ENCODE results near the gene AP2A2.

Gene AP2A2

GRCh38 chr11:1030086-1030485 is 104.4 kb downstream of the AP2A2 start:
- DNase-seq (ENCODE audit: low spot score): no peak

DNA sequence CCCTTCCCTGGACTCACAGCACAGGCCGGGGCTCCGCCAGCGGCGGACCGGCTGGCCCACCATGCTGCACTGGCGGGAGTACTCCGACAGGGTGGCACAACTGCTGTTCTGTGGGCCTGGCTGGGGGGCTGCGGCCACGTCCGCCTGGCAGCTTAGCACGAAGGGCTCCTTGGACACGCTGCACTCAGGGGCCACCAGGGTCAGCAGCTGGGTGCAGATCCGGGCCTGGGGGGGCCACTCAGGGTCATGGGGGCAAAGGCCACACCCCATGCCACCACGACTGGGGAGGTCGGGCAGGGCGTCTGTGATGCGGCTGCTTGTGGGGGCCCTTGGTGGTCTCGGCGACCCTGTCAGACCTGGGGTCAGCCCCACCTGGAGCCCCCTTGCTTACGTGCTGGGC is 104.9 kb downstream of the AP2A2 start:
- DNase-seq (ENCODE audit: low spot score): no peak

DNA sequence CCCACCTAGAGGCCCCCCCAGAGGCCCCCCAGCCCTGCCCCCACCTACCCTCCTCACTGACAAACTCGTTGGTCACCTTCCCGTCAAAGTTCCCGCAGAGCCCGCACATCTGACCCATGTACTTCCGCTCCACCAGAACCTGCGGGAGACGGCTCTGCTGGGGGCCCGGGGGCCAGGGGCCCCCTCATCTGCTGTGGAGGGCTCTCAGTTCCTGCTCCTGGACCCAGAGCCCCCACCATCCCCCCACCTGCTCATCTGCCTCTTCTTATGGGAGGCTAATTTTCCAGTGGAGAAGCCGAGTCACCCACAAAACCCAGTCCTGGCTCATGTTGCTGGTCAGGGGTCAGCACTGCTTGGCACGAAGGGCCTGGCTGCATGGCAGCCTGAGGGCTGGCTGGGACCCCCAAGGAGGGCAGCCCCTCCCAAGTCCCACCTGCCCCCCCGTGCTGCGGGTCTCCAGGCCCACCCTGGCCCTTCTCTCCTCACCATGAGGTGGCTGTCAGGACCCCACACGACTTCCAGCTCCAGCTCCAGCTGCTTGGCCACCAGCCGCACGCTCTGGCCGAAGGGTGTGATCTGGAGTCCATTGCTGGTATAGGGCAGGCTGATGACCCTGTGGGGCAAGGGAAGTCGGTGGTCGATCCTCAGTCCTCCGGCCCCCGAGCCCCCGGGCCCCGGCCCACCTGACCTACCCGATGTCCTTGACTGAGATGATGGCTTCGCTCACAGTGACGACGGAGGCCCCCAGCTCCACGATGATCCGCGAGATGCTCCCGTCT is 105.6 kb downstream of the AP2A2 start:
- DNase-seq (ENCODE audit: low spot score): no peak

DNA sequence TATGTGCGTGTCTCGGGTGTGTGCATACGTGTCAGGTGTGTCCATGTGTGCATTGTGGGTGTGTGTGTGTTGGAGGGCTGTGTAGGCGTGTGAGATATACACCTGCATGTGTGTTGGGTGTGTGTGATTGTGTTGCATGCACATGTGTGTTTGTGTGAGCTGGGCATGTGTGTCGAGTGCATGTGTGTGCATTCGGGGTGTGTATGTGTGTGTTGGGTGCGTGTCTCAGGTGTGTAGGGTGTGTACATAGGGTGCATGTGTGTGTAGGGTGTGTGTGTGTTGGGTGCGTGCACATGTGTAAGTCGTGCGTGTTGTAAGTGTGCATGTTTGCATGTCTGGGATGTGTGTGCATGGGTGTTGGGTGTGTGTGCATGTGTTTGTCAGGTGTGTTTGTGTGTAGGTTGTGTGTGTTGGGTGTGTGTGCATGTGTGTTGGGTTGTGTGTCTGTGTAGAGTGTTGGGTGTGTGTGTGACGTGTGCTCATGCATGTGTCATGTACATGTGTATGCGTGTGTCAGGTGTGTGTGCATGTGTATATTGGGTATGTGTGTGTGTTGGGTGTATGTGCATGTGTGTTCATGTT is 106.7 kb downstream of the AP2A2 start:
- DNase-seq (ENCODE audit: low spot score): no peak

GRCh38 chr11:1033016-1033798 is 107.5 kb downstream of the AP2A2 start:
- DNase-seq (ENCODE audit: low spot score): no peak

DNA sequence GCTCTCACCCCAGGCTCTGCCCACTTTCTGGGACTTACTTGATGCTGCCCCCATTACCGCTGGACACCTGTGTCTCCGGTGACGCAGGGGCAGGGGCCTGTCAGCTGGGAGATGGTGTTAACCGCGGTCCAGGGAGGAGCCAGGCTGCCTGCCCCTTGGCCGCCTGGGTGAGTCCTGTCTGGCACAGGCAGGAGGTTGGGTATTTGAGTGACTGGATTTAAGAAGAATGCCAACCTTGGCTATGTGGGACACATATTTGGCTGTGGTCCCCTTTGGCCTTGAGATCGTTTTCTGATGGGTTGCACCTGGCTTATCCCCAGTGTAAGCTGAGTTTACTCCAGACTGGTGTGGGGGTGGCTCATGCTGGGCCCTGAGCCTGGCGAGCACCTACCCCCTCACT is 108.3 kb downstream of the AP2A2 start:
- DNase-seq (ENCODE audit: low spot score): no peak

DNA sequence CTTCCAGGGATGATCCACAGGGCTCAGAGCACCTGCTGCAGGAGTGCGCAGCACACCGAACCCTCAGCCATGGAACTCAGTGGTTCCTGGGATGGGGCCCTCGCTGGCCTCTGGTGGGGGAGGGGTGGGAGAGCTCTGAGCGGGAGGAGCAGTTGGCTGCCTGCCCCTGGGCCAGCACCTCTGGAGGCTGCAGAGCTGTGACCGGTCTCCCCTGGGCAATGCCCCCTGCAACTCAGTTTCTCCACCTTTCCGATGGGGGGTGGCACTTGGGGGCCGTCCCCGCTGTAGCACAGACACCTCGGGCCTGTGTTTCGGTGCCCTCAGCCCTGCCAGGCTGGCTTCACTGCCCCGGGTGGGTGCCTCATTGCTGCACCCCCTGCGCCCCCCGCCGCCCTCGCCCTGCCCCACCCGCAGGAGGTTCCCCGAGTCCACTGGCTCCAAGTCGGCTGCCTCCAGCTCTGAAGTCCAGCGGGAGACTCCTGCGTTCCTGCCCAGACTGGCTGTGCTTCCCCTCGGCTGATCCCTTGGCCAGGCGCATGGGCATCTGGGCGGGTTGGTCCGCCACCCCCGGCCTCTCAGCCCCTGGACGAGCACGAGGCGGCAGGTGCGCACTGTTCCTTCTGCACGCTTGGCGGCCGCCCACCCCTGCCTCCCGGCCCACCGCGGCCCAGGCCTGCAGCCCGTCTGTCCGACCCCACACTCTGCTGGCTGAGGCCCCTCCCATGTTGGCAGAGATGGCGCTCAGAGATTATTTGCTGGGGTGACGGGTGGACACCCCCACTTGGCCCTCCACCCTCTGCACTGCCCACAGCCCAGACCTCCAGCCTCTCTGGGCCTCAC is 109.0 kb downstream of the AP2A2 start:
- no peak for DNase-seq (ENCODE audit: low spot score)

DNA sequence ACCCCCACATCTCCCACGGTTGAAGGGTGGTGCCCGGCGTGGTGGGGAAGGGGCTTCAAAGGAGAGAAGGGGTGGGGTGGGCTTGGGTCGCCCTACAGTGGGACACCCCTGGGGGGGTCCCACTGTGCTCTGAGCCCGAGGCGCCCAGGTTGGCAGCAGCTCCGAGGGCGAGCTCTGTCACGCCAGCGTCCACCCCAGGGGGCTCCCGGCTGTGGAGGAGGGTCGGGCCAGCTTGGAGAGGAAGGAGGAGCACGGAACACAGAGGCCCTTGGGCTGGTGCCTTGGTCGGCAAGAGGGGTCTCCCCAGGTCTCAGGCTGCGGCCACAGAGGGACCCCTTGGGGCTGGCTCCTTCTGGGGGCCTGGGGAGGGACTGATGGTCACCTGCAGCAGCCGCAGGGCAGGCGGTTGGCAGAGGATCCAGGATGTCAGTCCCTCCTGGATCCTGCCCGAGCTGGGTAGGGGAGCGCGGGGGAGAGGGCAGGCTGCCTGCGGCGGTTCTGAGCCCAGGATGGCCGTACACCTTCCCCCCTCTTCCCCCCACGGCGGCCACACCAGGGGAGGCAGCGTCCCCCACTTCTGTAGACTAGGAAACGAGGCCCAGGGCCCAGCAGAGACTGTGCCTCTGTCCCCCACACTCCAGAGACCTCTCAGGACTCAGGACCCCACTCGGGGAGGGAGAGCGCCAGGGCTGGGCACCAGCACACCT is 110.1 kb downstream of the AP2A2 start:
- DNase-seq (ENCODE audit: low spot score): no peak

GRCh38 chr11:1036303-1036923 is 110.7 kb downstream of the AP2A2 start, which contains the start of gene MUC6:
MUC6 (minus strand) TSS chr11:1036718; CDS start chr11:1036655, 63 bp downstream.
- DNase-seq (ENCODE audit: low spot score): no peak

- no peak for DNase-seq (ENCODE audit: low spot score)
Observed at GRCh38 chr11:1036931-1037330, 111.3 kb downstream of the AP2A2 start.

DNA sequence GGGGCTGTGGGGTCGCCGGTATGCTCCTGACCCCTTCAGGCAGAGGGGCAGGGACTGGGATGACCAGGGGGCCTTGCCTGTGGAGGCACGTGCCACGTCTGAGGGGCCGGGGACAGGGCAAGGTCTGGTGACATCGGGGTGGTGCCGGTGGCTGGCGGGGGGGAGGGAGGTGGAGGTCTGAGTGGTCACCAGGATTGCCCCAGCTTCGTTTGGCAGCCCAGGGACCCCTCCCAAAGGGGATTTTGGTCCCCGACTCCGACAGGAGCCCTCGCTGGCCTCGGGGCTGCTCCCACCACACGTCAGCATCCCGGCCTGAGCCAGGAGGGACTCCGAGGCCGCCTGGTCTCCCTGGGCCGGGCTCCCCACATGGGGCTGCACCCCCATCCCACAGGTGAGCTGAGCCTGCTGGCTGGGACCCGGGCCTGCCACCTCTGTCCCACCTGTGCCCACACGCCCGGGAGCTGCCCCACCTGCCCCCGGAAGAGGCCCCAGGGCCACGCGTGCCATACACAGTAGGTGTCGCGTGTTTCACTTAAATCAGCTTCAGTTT is 111.9 kb downstream of the AP2A2 start:
- no peak for DNase-seq (ENCODE audit: low spot score)

GRCh38 chr11:1038361-1038760 is 112.7 kb downstream of the AP2A2 start:
- no peak for DNase-seq (ENCODE audit: low spot score)

GRCh38 chr11:1038921-1039320 is 113.3 kb downstream of the AP2A2 start:
- no peak for DNase-seq (ENCODE audit: low spot score)

- DNase-seq (ENCODE audit: low spot score): no peak
Observed at GRCh38 chr11:1039481-1040427, 114.1 kb downstream of the AP2A2 start.

- DNase-seq (ENCODE audit: low spot score): no peak
Observed at GRCh38 chr11:1040428-1041148, 114.9 kb downstream of the AP2A2 start.

GRCh38 chr11:1041149-1041467 is 115.4 kb downstream of the AP2A2 start:
- DNase-seq (ENCODE audit: low spot score): no peak

DNA sequence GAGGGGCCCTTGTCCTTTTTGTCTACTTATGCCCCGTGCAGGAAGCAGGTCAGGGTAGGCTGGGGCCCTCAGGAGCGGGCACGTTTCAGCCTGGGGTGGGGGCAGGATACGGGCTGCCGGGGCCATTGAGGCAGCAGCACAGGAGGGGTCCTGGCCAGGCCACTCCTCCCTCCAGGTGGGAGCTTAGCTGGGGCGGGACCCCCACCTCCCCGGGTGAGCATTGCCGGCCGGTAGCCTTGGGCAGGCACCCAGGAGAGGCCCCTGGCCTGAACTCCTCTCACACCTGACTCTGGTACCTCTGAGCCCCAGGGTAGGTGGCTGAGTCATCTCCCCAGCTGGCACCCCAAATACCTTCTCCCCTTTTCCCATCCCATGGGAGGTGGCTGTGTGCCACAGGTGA is 115.8 kb downstream of the AP2A2 start:
- DNase-seq (ENCODE audit: low spot score): no peak

DNA sequence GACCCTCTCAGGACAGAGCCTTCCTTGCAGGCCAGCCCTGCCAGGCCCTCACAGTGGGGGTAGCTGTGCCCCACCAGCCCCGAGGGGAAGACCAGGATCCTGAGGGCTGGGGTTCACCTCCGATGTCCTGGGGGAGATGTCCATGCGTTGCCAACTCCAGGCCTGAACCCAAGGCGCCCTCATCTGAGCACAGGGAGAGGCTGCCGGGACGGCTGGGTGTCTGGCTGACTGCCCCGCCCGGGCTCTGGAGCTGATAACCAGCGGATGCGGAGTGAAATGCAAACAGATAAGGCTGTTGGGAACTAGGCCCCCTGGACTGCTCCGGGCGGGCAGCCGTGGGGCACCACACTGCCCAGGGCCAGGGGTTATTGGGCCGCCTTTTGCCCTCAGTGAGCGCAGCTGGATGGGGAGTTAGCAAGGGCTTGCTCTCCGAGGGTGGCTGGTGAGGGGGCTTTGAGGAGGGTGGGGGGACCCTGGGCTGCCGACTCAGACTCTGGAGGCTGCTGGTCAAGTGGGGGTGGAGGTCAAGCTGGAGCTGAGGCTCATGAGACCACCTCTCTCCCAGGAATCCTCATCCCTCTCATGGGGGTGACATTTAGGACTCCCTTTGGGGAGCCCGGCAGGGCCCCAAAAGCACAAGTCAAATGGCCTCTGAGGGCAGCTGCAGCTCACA is 116.4 kb downstream of the AP2A2 start:
- no peak for DNase-seq (ENCODE audit: low spot score)
